HepG2 (cell line): ENCODE data around the gene ALKBH5. TPM values are rescaled to one million over a fixed set of nuclear protein-coding genes. Genes with fewer than 3 reads are reported as not detected.

Source experiments
- ARID5B ChIP-seq: IDR thresholded peaks from 2 replicates; pipeline ENCODE4 v1.4.0; 2020; ENCODE audit warnings: mild to moderate bottlenecking, missing genetic modification reagents
- CBFB ChIP-seq: sonication (generic); formaldehyde crosslinking; IDR thresholded peaks from 2 replicates; pipeline ENCODE4 v1.4.0; 2020; ENCODE audit warnings: missing genetic modification reagents
- KDM5B ChIP-seq: sonication (generic); formaldehyde crosslinking; IDR thresholded peaks from 2 replicates; pipeline ENCODE4 v1.4.0; 2020; ENCODE audit warnings: missing genetic modification reagents, mild to moderate bottlenecking, borderline replicate concordance
- SKIL ChIP-seq: sonication (generic); formaldehyde crosslinking; IDR thresholded peaks from 2 replicates; pipeline ENCODE4 v1.8.0; 2022; ENCODE audit warnings: missing genetic modification reagents, mild to moderate bottlenecking, moderate library complexity, borderline replicate concordance
- TCF12 ChIP-seq, 2 experiments: fragments of 450-650 bp in 1 of 2; sonication (generic) in 1 of 2; formaldehyde crosslinking in 1 of 2; IDR thresholded peaks; 2 replicates each; pipeline versions ENCODE4 v1.6.1 to v1.8.0; 2017 to 2022; ENCODE audit warnings: antibody characterized with exemption in 1 of 2, mild to moderate bottlenecking in 1 of 2, missing genetic modification reagents in 1 of 2, moderate library complexity in 1 of 2
- TEAD3 ChIP-seq: optimal IDR thresholded peaks from 2 replicates; pipeline ENCODE3; 2016; ENCODE audit warnings: borderline replicate concordance
- ZFP1 ChIP-seq: IDR thresholded peaks from 2 replicates; pipeline ENCODE4 v1.6.1; 2016
- ZHX2 ChIP-seq, 2 experiments: sonication (generic) in 1 of 2; formaldehyde crosslinking in 1 of 2; IDR thresholded peaks; 2 replicates each; pipeline versions ENCODE4 v1.6.1 to v1.9.0; 2014 to 2022; ENCODE audit warnings: antibody characterized with exemption in 1 of 2, borderline replicate concordance in 1 of 2, inconsistent platforms in 1 of 2, low read depth in 1 of 2, missing genetic modification reagents in 1 of 2
- ZNF232 ChIP-seq: sonication (generic); formaldehyde crosslinking; IDR thresholded peaks from 2 replicates; pipeline ENCODE4 v1.4.0; 2020; ENCODE audit warnings: missing genetic modification reagents, borderline replicate concordance
- ZNF891 ChIP-seq: sonication (generic); formaldehyde crosslinking; IDR thresholded peaks from 2 replicates; pipeline ENCODE4 v1.5.0; 2020; ENCODE audit warnings: mild to moderate bottlenecking, missing genetic modification reagents
- ZSCAN31 ChIP-seq: sonication (generic); formaldehyde crosslinking; IDR thresholded peaks from 2 replicates; pipeline ENCODE4 v1.5.0; 2020; ENCODE audit warnings: low read depth, mild to moderate bottlenecking, missing genetic modification reagents
- polyA plus RNA-seq, 8 experiments: library from polyadenylated mRNA; depleted of rRNA in 3 of 8; stranded (reverse) in 7 of 8; unstranded in 1 of 8; fragments of >200 nt; fragmentation: Illumina TruSeq in 4 of 8; extraction: Trizol in 4 of 8; gene quantifications; 2 replicates each; pipeline versions ENCODE4 v1.2.1 to v1.2.3, GENCODE V29; 2011 to 2016; ENCODE audit warnings: low read depth in 4 of 8, missing spikeins in 1 of 8, mixed read lengths in 1 of 8; ENCODE audit not compliant: insufficient read depth in 1 of 8
- total RNA-seq, 5 experiments: library from RNA; depleted of rRNA; stranded (reverse); fragments of >200 nt; fragmentation: Illumina TruSeq; extraction: Trizol; gene quantifications; 2 replicates each; pipeline ENCODE4 v1.2.3, GENCODE V29; 2016; ENCODE audit warnings: low read depth in 1 of 5

ALKBH5 gene
- total and polyA plus RNA-seq, 2 of the 13 experiments (the other 11 are each of a cell fraction or from before 2014, with no cell fraction given) = 68.9 to 76.9 TPM

GRCh38 chr17:18182978-18183333 lies 672 bp upstream of the ALKBH5 start (continued):
- TF ChIP-seq ZHX2 (IDR thresholded peaks at IDR 0.05; ENCODE audit: low read depth) (no peak), ZHX2 (CRISPR knock-in tag; IDR thresholded peaks at IDR 0.05; ENCODE audit: borderline replicate concordance) (no peak), KDM5B (CRISPR knock-in tag) (0 out of 2 replicates have a peak, but pooled peaks have one; percentile 34), TCF12 (IDR thresholded peaks at IDR 0.05) (no peak), TCF12 (CRISPR knock-in tag; IDR thresholded peaks at IDR 0.05) (no peak), CBFB (no peak), SKIL (CRISPR knock-in tag) (no peak), TEAD3 (peak; percentile 11), ZNF891 (CRISPR knock-in tag) (peak; percentile 32; the same call in 1 of the 2 replicates), ZNF232 (CRISPR knock-in tag) (no peak; the same call in 1 of the 2 replicates), ZSCAN31 (CRISPR knock-in tag) (no peak; the same call in 1 of the 2 replicates), ARID5B (peak; percentile 24; the same call in 1 of the 2 replicates), ZFP1 (CRISPR knock-in tag) (no peak)
